Measurements from ENCODE around the gene SLC1A4.

GRCh38 chr2:65037178-65037577 is 48.0 kb downstream of the SLC1A4 start:
- no peak for TF ChIP-seq CTCF (IDR thresholded peaks at IDR 0.05)
- TF ChIP-seq POLR2A (IDR thresholded peaks at IDR 0.05), result no peak

All from thyroid gland (tissue), 4 donors.